Left lobe of liver (tissue), 2 donors: Measurements from ENCODE around the gene SRSF5. TPM values are rescaled to one million over a fixed set of nuclear protein-coding genes. Genes with fewer than 3 reads are reported as not detected.

Experiments used
- ATAC-seq: fragments of 200-7000 bp; cut with Tn5 transposase; one replicate; pipeline ENCODE4 v1.9.1; 2020; ENCODE audit warnings: mild to moderate bottlenecking, moderate library complexity
- DNase-seq: peaks from one replicate; pipeline ENCODE4 v3.0.0-alpha.2; 2020; ENCODE audit warnings: low spot score
- total RNA-seq: library from RNA; stranded (reverse); gene quantifications from one replicate; pipeline ENCODE4 v1.2.1, GENCODE V29; 2021
- donor health status: DM: no; HTN: no; CAD: no; lungs with moderate emphysema.
- donor health status: DM: no; HTN: yes; CAD: no.

SRSF5 gene
- total RNA-seq, 1 donor from 2014 or later: 160 TPM

- no peak for DNase-seq
Measured at GRCh38 chr14:69769623-69770022, 2.7 kb downstream of the SRSF5 start.

GRCh38 chr14:69770559-69770958 lies 3.6 kb downstream of the SRSF5 start:
- ATAC-seq (no peak), DNase-seq (no peak)

More at GRCh38 chr14:69769623-69770022, 2.7 kb downstream of the SRSF5 start:
- ATAC-seq: no peak

- ATAC-seq: no peak
- DNase-seq: no peak
Measured at GRCh38 chr14:69771136-69771535, 4.2 kb downstream of the SRSF5 start.

- no peak for DNase-seq
- ATAC-seq: peak; percentile 8
Measured at GRCh38 chr14:69772082-69773017, 5.4 kb downstream of the SRSF5 start.

- no peak for DNase-seq
Measured at GRCh38 chr14:69773571-69774276, 6.8 kb downstream of the SRSF5 start.

GRCh38 chr14:69775012-69775411 lies 8.1 kb downstream of the SRSF5 start:
- no peak for DNase-seq
- no peak for ATAC-seq

More at GRCh38 chr14:69773571-69774276, 6.8 kb downstream of the SRSF5 start:
- no peak for ATAC-seq

- DNase-seq (no peak), ATAC-seq (no peak)
Measured at GRCh38 chr14:69776875-69777453, 10.0 kb downstream of the SRSF5 start.

- ATAC-seq: no peak
- DNase-seq: no peak
Measured at GRCh38 chr14:69779088-69779487, 12.1 kb downstream of the SRSF5 start.

GRCh38 chr14:69780092-69780491 lies 13.2 kb downstream of the SRSF5 start:
- DNase-seq: no peak
- peak; percentile 44 for ATAC-seq

- ATAC-seq: no peak
Measured at GRCh38 chr14:69780952-69781351, 14.0 kb downstream of the SRSF5 start.

GRCh38 chr14:69784942-69785341 lies 18.0 kb downstream of the SRSF5 start:
- peak; percentile 76 for ATAC-seq
- DNase-seq: peak; percentile 77

More at GRCh38 chr14:69780952-69781351, 14.0 kb downstream of the SRSF5 start:
- DNase-seq: no peak

GRCh38 chr14:69786603-69787002 lies 19.7 kb downstream of the SRSF5 start:
- ATAC-seq (no peak), DNase-seq (no peak)

- ATAC-seq (no peak), DNase-seq (no peak)
Measured at GRCh38 chr14:69789118-69789640, 22.2 kb downstream of the SRSF5 start.

- peak; percentile 67 for ATAC-seq
- peak; percentile 87 for DNase-seq
Measured at GRCh38 chr14:69792887-69793421, 26.0 kb downstream of the SRSF5 start.

GRCh38 chr14:69794791-69795190 lies 27.8 kb downstream of the SRSF5 start:
- no peak for DNase-seq
- ATAC-seq: peak; percentile 16

- no peak for ATAC-seq
- no peak for DNase-seq
Measured at GRCh38 chr14:69795691-69796090, 28.7 kb downstream of the SRSF5 start.

- peak; percentile 66 for ATAC-seq
- peak; percentile 80 for DNase-seq
Measured at GRCh38 chr14:69796797-69797500, 30.0 kb downstream of the SRSF5 start, which contains the start of gene SLC10A1. Gene SLC10A1, minus strand, starts transcription at chr14:69797241. Its CDS starts 86 bp downstream, at chr14:69797155.

- peak; percentile 59 for ATAC-seq
- DNase-seq: peak; percentile 73
Measured at GRCh38 chr14:69797573-69798338, 30.8 kb downstream of the SRSF5 start.

- ATAC-seq: no peak
Measured at GRCh38 chr14:69798339-69798735, 31.4 kb downstream of the SRSF5 start.

More at GRCh38 chr14:69798339-69798735, 31.4 kb downstream of the SRSF5 start:
- DNase-seq: no peak
